Activated CD8-positive, alpha-beta memory T cell treated with anti-CD3 and anti-CD28 coated beads, Interleukin-2, amount 50 U/mL, for 1 hour (primary cell): ENCODE data around the gene PIGU.

Experiments used
- DNase-seq: peaks from one replicate; pipeline ENCODE4 v3.0.0-alpha.2; 2020; ENCODE audit errors: extremely low read depth

Gene PIGU

GRCh38 chr20:34557936-34558319 is 119.0 kb downstream of the PIGU start:
- no peak for DNase-seq

GRCh38 chr20:34553366-34553867 is 123.5 kb downstream of the PIGU start:
- DNase-seq, result no peak

GRCh38 chr20:34552569-34552968 is 124.3 kb downstream of the PIGU start:
- no peak for DNase-seq

- DNase-seq, result no peak
These were observed 127.0 kb downstream of the PIGU start for GRCh38 chr20:34549929-34550305.

- DNase-seq, result no peak
These were observed 127.5 kb downstream of the PIGU start for GRCh38 chr20:34549291-34549928.

- DNase-seq, result no peak
These were observed 128.9 kb downstream of the PIGU start for GRCh38 chr20:34547844-34548613.

GRCh38 chr20:34546751-34547181 is 130.1 kb downstream of the PIGU start:
- DNase-seq, result no peak

GRCh38 chr20:34544109-34544796 is 132.6 kb downstream of the PIGU start:
- no peak for DNase-seq

- no peak for DNase-seq
These were observed 133.3 kb downstream of the PIGU start for GRCh38 chr20:34543463-34544056.

- no peak for DNase-seq
These were observed 134.5 kb downstream of the PIGU start for GRCh38 chr20:34542439-34542838.

GRCh38 chr20:34541917-34542316 is 135.0 kb downstream of the PIGU start:
- DNase-seq, result no peak

- no peak for DNase-seq
These were observed 135.5 kb downstream of the PIGU start for GRCh38 chr20:34541264-34541901.

GRCh38 chr20:34540596-34541263 is 136.2 kb downstream of the PIGU start:
- DNase-seq, result no peak

- DNase-seq, result no peak
These were observed 137.1 kb downstream of the PIGU start for GRCh38 chr20:34539756-34540155.

- no peak for DNase-seq
These were observed 138.2 kb downstream of the PIGU start for GRCh38 chr20:34538671-34539123.

GRCh38 chr20:34537651-34538050 is 139.2 kb downstream of the PIGU start:
- DNase-seq, result no peak

GRCh38 chr20:34536798-34537394 is 140.0 kb downstream of the PIGU start:
- DNase-seq, result no peak

- no peak for DNase-seq
These were observed 141.0 kb downstream of the PIGU start for GRCh38 chr20:34535857-34536256.

- no peak for DNase-seq
These were observed 141.5 kb downstream of the PIGU start for GRCh38 chr20:34535301-34535840.

GRCh38 chr20:34534391-34535165 is 142.3 kb downstream of the PIGU start:
- no peak for DNase-seq
